ENCODE results near the gene PSMA5.

The PSMA5 gene

GRCh38 chr1:109367626-109368025 lies 58.6 kb downstream of the PSMA5 start:
- DNase-seq (ENCODE audit: low read depth in 2 of 2) = no peak

DNA sequence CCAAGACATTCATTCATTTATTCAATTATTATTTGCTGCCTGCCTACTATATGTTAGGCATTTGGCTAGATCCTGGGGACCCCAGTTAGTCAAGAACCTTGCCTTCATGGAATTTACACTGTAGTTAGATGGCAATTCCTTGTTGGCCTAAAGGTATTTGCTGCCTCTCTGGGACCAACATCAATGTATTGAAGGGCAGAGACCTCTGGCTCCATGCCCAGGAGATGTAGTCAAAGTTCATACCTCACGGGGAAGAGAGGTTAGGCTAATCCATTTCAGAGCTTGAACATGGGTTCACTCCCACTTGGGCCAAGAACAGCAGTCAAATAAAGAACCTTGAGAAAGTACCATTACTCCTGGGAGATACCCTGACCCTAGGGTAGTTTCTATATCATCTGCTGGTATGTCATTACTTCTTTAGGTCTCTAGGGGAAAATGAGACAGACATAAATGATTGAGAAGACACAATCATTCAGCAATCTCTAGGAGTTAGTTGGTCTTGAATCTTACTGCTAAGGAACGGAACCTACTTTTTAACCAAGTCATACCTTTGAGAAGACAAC lies 60.5 kb downstream of the PSMA5 start:
- DNase-seq (ENCODE audit: low read depth in 2 of 2) = no peak

DNA sequence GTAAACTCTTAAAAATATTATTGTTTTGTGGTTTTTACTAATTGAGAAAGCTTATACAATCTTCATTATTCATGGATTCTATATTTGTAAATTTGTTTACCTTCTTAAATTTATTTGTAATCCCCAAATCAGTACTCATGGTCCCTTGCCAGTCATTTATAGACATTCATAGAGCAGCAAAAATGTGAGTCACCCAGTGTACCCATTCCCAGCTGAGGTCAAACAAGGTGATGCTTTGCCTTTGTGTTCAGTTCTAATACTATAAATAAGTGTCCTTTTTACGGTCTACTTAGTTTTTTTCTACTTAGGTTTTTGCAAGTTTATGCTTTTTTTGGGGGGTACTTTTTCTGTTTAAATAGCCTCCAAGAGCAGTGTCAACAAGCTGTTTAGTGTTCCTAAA lies 64.6 kb downstream of the PSMA5 start:
- DNase-seq (ENCODE audit: low read depth in 2 of 2) = no peak

- no peak for DNase-seq (ENCODE audit: low read depth in 2 of 2)
These were observed 65.2 kb downstream of the PSMA5 start for GRCh38 chr1:109361069-109361468.

DNA sequence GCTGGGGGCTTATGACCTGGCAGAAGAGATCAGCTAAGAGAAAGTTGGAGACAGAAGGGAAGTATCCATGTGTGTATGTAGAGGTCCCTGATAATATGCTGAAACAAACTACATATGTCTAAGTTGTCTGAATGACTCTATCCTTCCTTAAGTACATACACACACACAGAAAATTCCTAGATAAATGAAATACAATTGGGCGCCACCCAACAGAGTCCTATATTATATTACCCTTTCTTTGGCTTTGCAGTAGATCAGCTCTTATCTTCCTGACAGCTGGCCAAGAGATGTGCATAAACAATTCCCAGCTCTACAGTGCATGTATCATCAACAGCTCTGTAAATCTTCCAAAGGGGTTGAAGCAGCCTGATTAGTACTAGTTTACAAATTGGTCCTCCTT lies 68.6 kb downstream of the PSMA5 start:
- no peak for DNase-seq (ENCODE audit: low read depth in 2 of 2)

GRCh38 chr1:109356915-109357314 lies 69.3 kb downstream of the PSMA5 start:
- DNase-seq (ENCODE audit: low read depth in 2 of 2) = no peak

DNA sequence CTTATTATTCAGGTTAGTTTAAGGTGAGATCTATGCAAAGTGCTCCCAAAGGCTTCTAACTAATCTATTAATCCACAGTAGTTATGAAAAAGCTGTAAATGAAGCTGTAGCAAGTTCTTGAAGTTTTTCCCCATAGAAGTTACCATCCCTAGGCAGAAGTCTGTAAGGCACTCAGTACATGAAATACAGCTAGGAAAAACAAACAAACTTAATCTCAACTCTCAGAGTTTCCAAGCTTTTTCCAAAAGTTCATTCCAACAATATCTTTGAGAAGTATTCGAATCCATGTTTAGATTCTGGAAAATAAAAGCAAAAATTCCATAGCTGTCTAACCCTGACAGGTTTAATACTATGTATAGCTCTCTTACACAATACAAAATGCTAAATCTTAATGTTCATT lies 69.7 kb downstream of the PSMA5 start:
- DNase-seq (ENCODE audit: low read depth in 2 of 2) = no peak

GRCh38 chr1:109354929-109355328 lies 71.3 kb downstream of the PSMA5 start:
- DNase-seq (ENCODE audit: low read depth in 2 of 2) = no peak

- no peak for DNase-seq (ENCODE audit: low read depth in 2 of 2)
These were observed 74.8 kb downstream of the PSMA5 start for GRCh38 chr1:109351457-109351856.

GRCh38 chr1:109350655-109351054 lies 75.6 kb downstream of the PSMA5 start:
- DNase-seq (ENCODE audit: low read depth in 2 of 2) = no peak

DNA sequence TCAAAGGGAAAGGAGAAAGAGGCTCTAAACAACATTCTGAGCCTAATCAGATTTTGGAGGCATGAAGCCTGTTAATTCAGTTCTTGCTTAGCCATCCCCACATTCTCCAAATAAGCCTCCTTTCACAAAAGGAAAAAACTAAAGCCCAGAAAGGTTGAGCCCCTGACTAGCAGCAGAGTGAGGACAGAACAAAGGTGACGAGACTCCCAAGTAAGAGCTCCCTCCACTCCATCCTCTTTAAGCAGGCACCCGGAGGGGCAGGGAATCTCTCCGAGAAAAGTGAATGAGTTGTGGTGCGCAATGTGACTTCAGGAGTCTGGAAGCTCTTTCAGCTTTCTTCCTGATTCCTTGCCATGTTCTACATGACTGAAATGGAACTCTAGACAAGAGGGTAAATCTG lies 76.1 kb downstream of the PSMA5 start:
- DNase-seq (ENCODE audit: low read depth in 2 of 2) = no peak
